ENCODE results near the gene KRABD2.

Gene KRABD2

GRCh38 chr17:8392674-8393469, 16.4 kb upstream of the KRABD2 start:
- no peak for DNase-seq (ENCODE audit: low read depth)
- H3K4me3 ChIP-seq (ENCODE audit: low read length): no peak overlapping the region
- no peak for TF ChIP-seq CTCF (conservative IDR thresholded peaks at IDR 0.05; ENCODE audit: low read depth, low read length)

- H3K4me3 ChIP-seq (ENCODE audit: low read length): no peak overlapping the region
- no peak for DNase-seq (ENCODE audit: low read depth)
- TF ChIP-seq CTCF (conservative IDR thresholded peaks at IDR 0.05; ENCODE audit: low read depth, low read length): no peak
These were observed 15.8 kb upstream of the KRABD2 start for GRCh38 chr17:8392274-8392673.

- TF ChIP-seq CTCF (conservative IDR thresholded peaks at IDR 0.05; ENCODE audit: low read depth, low read length): no peak
- H3K4me3 ChIP-seq (ENCODE audit: low read length): no peak overlapping the region
- DNase-seq (ENCODE audit: low read depth): no peak
These were observed 15.2 kb upstream of the KRABD2 start for GRCh38 chr17:8391711-8392110.

GRCh38 chr17:8387914-8388651, 11.6 kb upstream of the KRABD2 start:
- no peak overlapping the region for H3K4me3 ChIP-seq (ENCODE audit: low read length)
- no peak for DNase-seq (ENCODE audit: low read depth)
- TF ChIP-seq CTCF (conservative IDR thresholded peaks at IDR 0.05; ENCODE audit: low read depth, low read length): no peak

DNA sequence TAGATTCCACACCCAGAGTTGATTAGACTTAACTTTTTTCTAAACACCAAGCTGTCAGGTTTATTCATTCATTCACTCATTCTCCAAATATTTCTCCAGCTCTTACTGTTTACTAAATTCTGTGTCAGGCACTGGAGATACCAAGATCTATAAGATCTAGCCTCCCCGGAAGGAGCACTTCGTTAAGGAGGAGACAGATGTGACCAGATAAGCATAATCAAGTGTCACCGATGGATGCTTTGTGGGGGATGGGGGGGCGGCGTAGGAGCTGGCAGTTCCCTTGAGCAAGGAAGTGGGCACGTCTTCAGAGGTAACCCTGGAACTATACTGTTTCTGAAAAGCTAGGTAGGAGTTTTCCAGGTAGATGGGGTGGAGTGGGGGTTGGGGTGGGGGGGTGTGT, 10.3 kb upstream of the KRABD2 start:
- no peak for TF ChIP-seq CTCF (conservative IDR thresholded peaks at IDR 0.05; ENCODE audit: low read depth, low read length)
- DNase-seq (ENCODE audit: low read depth): no peak
- no peak overlapping the region for H3K4me3 ChIP-seq (ENCODE audit: low read length)

- TF ChIP-seq CTCF (conservative IDR thresholded peaks at IDR 0.05; ENCODE audit: low read depth, low read length): no peak
- no peak overlapping the region for H3K4me3 ChIP-seq (ENCODE audit: low read length)
- DNase-seq (ENCODE audit: low read depth): no peak
These were observed 8.4 kb upstream of the KRABD2 start for GRCh38 chr17:8384801-8385378.

Data from retinal pigment epithelial cell (primary cell).